OCI-LY1 (cell line): Measurements from ENCODE around the gene TIGD2.

ENCODE experiments used
- CTCF ChIP-seq: fragments of 200-600 bp; sonication (generic), shearing (Covaris generic); IDR thresholded peaks from 2 replicates; pipeline ENCODE4 v1.5.1; 2017; ENCODE audit warnings: mild to moderate bottlenecking, antibody characterized with exemption, low read length, moderate library complexity, mixed read lengths
- EZH2 ChIP-seq: fragments of 200-600 bp; sonication (generic), shearing (Covaris generic); IDR thresholded peaks from 2 replicates; pipeline ENCODE4 v1.8.0; 2017; ENCODE audit warnings: borderline replicate concordance, mixed run types, mild to moderate bottlenecking, antibody characterized with exemption, low read length, moderate library complexity, mixed read lengths

GRCh38 chr4:89162496-89162895 is 51.2 kb downstream of the TIGD2 start:
- TF ChIP-seq CTCF (no peak), EZH2 (no peak)
